ENCODE results near the gene PAQR5. TPM values are rescaled to one million over a fixed set of nuclear protein-coding genes. Genes with fewer than 3 reads are reported as not detected.

The PAQR5 gene
- total RNA-seq, 4 donors from 2014 or later, result 6.4 to 39.8 (median 14.4) TPM

DNA sequence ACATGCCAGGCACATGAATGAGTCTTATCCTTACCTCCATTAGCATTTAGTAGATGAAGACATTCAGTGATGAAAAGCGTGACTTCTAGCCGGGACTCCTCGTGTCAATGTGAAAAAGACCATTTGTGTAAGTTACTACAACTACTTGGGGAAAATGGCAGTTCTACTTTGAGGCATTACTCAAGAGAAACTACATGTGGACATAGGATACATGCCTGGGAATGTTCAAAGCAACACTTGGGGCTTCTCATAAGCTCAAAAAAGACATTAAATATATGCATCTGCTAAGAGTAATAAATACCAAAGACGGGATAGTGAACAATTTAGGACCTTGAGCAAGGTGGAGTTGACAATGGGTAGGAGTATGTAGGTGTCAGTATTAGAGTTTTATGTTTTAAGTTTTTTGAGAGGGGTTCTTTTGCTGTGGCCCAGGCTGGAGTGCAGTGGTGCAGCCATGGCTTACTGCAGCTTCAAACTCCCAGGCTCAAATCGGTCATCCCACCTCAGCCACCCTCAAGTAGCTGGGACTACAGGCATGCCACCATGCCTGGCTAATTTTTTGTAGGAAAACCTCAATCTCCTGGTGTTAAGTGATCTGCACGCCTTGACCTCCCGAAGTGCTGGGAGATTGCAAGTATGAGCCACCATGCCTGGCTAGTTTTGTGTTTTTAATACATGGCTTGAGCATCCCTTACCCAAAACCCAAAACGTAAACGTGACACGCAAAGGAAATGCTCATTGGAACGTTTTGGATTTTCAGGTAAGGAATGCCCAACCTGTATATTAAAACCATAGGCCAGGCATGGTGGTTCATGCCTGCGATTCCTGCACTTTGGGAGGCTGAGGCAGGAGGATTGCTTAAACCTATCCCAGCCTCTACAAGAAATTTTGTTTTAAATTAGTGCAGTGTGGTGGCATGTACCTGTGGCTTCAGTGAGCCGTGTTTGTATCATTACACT is 157.8 kb downstream of the PAQR5 start:
- Histone ChIP-seq H3K4me3 (no peak overlapping the region), H3K9me3 (no peaks in the 10 kb centered on the region), H3K27me3 (no peaks in the 10 kb centered on the region), H3K36me3 (peaks cover 12 to 38% (median 21%) of the 10 kb centered on the region in 3 donors), H3K4me1 (peaks cover 6 to 58% (median 26%) of the 10 kb centered on the region in 3 donors), H3K27ac (no peak overlapping the region)
- no peak for DNase-seq
- TF ChIP-seq CTCF (IDR thresholded peaks at IDR 0.05) (no peak), POLR2A (IDR thresholded peaks at IDR 0.05) (no peak)
- intact Hi-C loops (cut with DNase I), result no loop called here
- 77 to 79% methylated on average over 13 of the region's 13 CpGs for WGBS, 2 donors

Other genes starting within 250 kb of the PAQR5 start
- gene GLCE, start 138.3 kb upstream of the PAQR5 start, total RNA-seq, result 10 to 100 TPM; 20.4 to 26.1 (median 22.9) TPM
- 10 to 100 TPM; 13.5 to 33.2 (median 13.9) TPM for gene KIF23, start 115.4 kb downstream of the PAQR5 start, total RNA-seq
- gene RPLP1, start 153.9 kb downstream of the PAQR5 start, total RNA-seq, result 1,000 to 10,000 TPM in 1 of 4 donors, 100 to 1,000 TPM in 3; 358 to 1,172 (median 586) TPM